Measurements from ENCODE around the gene ADAM12. TPM values are rescaled to one million over a fixed set of nuclear protein-coding genes. Genes with fewer than 3 reads are reported as not detected.

The ADAM12 gene
- total and polyA plus RNA-seq, 2 donors (not counting 3 experiments of a cell fraction or from before 2014, with no cell fraction given), result 0.22 to 0.33 TPM

DNA sequence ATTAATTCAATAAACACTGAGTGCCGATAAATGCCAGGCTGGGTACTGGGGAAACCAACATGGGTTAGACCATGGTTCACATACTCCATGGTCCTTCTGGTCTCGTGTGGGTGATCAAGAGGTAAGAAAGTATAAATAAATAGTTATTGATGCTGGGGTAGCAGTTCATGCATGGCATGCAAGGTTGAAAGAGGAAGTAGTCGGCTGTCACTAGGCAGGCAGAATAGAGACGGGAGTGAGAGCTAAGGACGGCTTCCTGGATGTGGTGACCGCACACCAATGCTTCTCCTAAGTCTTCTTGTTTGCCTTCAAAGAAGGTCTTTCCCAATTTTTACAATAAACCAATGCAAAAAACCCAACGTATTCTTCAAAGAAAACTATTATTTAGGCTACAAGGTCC is 208.6 kb downstream of the ADAM12 start:
- no TSS peak for BruUV-seq (replicated peaks)
- no peak for TF ChIP-seq POLR2A (IDR thresholded peaks at IDR 0.05; ENCODE audit: low read depth, low read length)
- no peak for TF ChIP-seq MYC (IDR thresholded peaks at IDR 0.05; ENCODE audit: low read depth, low read length)
- TF ChIP-seq, protein P1, sequence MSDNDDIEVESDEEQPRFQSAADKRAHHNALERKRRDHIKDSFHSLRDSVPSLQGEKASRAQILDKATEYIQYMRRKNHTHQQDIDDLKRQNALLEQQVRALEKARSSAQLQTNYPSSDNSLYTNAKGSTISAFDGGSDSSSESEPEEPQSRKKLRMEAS (IDR thresholded peaks at IDR 0.05; ENCODE audit: insufficient read depth, insufficient read length), result no peak
- TF ChIP-seq EZH2 (IDR thresholded peaks at IDR 0.05; ENCODE audit: borderline replicate concordance, low read depth, low read length, severe bottlenecking), result no peak
- TF ChIP-seq JUN (IDR thresholded peaks at IDR 0.05; ENCODE audit: borderline replicate concordance, insufficient read depth, insufficient read length, low read depth), result no peak
- TF ChIP-seq FOS (IDR thresholded peaks at IDR 0.05; ENCODE audit: borderline replicate concordance, insufficient read depth, low read length), result no peak
- no peak for TF ChIP-seq POLR2AphosphoS5 (IDR thresholded peaks at IDR 0.05; ENCODE audit: insufficient read depth, low read depth, low read length)
- TF ChIP-seq GATA2 (IDR thresholded peaks at IDR 0.05; ENCODE audit: insufficient read depth, insufficient read length, low read depth, low read length), result no peak
- TF ChIP-seq, protein P2, sequence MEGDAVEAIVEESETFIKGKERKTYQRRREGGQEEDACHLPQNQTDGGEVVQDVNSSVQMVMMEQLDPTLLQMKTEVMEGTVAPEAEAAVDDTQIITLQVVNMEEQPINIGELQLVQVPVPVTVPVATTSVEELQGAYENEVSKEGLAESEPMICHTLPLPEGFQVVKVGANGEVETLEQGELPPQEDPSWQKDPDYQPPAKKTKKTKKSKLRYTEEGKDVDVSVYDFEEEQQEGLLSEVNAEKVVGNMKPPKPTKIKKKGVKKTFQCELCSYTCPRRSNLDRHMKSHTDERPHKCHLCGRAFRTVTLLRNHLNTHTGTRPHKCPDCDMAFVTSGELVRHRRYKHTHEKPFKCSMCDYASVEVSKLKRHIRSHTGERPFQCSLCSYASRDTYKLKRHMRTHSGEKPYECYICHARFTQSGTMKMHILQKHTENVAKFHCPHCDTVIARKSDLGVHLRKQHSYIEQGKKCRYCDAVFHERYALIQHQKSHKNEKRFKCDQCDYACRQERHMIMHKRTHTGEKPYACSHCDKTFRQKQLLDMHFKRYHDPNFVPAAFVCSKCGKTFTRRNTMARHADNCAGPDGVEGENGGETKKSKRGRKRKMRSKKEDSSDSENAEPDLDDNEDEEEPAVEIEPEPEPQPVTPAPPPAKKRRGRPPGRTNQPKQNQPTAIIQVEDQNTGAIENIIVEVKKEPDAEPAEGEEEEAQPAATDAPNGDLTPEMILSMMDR (IDR thresholded peaks at IDR 0.05; ENCODE audit: extremely low read depth in 1 of 2, insufficient read depth in 1 of 2, low read depth in 1 of 2, low read length in 2 of 2), result no peak
- no peaks in the 10 kb centered on the region for H3K9me1 ChIP-seq (replicated peaks; ENCODE audit: control insufficient read depth, extremely low read depth, insufficient read depth, low read length)
- H3K27me3 ChIP-seq (ENCODE audit: control insufficient read depth in 2 of 2, insufficient read depth in 2 of 2, low read length in 2 of 2), result no peaks in the 10 kb centered on the region
- ChIA-PET POLR2A (no interaction called here), CTCF (no interaction called here)
- H3K9me3 ChIP-seq (replicated peaks; ENCODE audit: control insufficient read depth, insufficient read depth, low read length), result no peaks in the 10 kb centered on the region
- no peaks in the 10 kb centered on the region for H3K4me1 ChIP-seq (ENCODE audit: control insufficient read depth, extremely low read depth, insufficient read depth, low read length)
- no peak overlapping the region for H3K27ac ChIP-seq (ENCODE audit: insufficient read depth, low read depth, low read length)
- dilution Hi-C loops (cut with MboI; ENCODE audit: extremely low pct_ligation_motif_present, low sequenced_read_pairs), result no loop called here
- H3K4me3 ChIP-seq (replicated peaks in 1 of 3; ENCODE audit: insufficient read depth in 1 of 3, low read depth in 1 of 3, low read length in 3 of 3), result no peak overlapping the region
- DNase-seq (ENCODE audit: low read depth, low spot score) (no peak), FAIRE-seq (no peak)
- H2AFZ ChIP-seq (ENCODE audit: low read depth, low read length), result no peak overlapping the region
- no peak overlapping the region for H3K4me2 ChIP-seq (ENCODE audit: insufficient read depth, low read length)
- no peaks in the 10 kb centered on the region for H3K36me3 ChIP-seq (ENCODE audit: control insufficient read depth in 2 of 2, extremely low read depth in 1 of 2, insufficient read depth in 2 of 2, low read length in 2 of 2)
- H4K20me1 ChIP-seq (replicated peaks; ENCODE audit: control insufficient read depth, extremely low read depth, insufficient read depth, low read length), result no peaks in the 10 kb centered on the region
- intact Hi-C loops (cut with micrococcal nuclease), result no loop called here
- no peak overlapping the region for H3K9ac ChIP-seq (replicated peaks; ENCODE audit: extremely low read depth, insufficient read depth, low read length)
- H3K79me2 ChIP-seq (ENCODE audit: control insufficient read depth, insufficient read depth, low read length), result no peaks in the 10 kb centered on the region
